ENCODE measurements around the gene HOXC9. TPM values are rescaled to one million over a fixed set of nuclear protein-coding genes. Genes with fewer than 3 reads are reported as not detected.

HOXC9 gene
- total and polyA plus RNA-seq, 2 of the 4 experiments (the other 2 are of a cell fraction) = 0.26 TPM; not detected in 1

- H2BK20ac ChIP-seq (ENCODE audit: low read depth, low read length) = no peak overlapping the region
- intact Hi-C loops (cut with micrococcal nuclease) (no loop called here), dilution Hi-C loops (cut with HindIII; ENCODE audit: low sequenced_read_pairs, unreplicated experiment) (no loop called here), in situ Hi-C loops (cut with MboI; ENCODE audit: low sequenced_read_pairs) (loop anchor here (10.0 kb wide), 2 partner anchors 228 to 382 kb away; no protein-coding TSS in a partner anchor)
- no peak overlapping the region for H2AFZ ChIP-seq (replicated peaks; ENCODE audit: low read length, poor library complexity)
- ATAC-seq (ENCODE audit: low read depth) = no peak
- H2BK15ac ChIP-seq (ENCODE audit: low read depth, low read length) = no peak overlapping the region
- no peak for DNase-seq
- CTCF ChIA-PET = no interaction called here
- H2AK5ac ChIP-seq (ENCODE audit: low read depth, low read length) = no peak overlapping the region
- no peak overlapping the region for H4K8ac ChIP-seq (ENCODE audit: low read depth in 2 of 2, low read length in 2 of 2)
- H3K14ac ChIP-seq (replicated peaks; ENCODE audit: low read depth, low read length) = no peak overlapping the region
- no peaks in the 10 kb centered on the region for H3K36me3 ChIP-seq (ENCODE audit: control insufficient read depth, insufficient read depth, low read length)
- no peaks in the 10 kb centered on the region for H3K79me1 ChIP-seq (ENCODE audit: low read depth in 1 of 2, low read length in 2 of 2)
- no TSS peak for BruUV-seq (replicated peaks)
- H3K27me3 ChIP-seq (ENCODE audit: control insufficient read depth, insufficient read depth, low read length) = peaks cover 98% of the 10 kb centered on the region
- no peak overlapping the region for H3K27ac ChIP-seq (ENCODE audit: insufficient read depth, low read length)
- peaks cover 3% of the 10 kb centered on the region; the same call in 1 of the 2 replicates for H3K4me1 ChIP-seq (ENCODE audit: control insufficient read depth, insufficient read depth, low read length)
- no peak overlapping the region for H3K4me3 ChIP-seq (ENCODE audit: insufficient read depth, low read depth, low read length)
- H2BK5ac ChIP-seq (ENCODE audit: low read depth, low read length, poor library complexity, severe bottlenecking) = no peak overlapping the region
- TF ChIP-seq RFX5 (IDR thresholded peaks at IDR 0.05; ENCODE audit: low read depth, low read length) (no peak), POLR2A (IDR thresholded peaks at IDR 0.05; ENCODE audit: low read depth, low read length) (no peak), CEBPB (IDR thresholded peaks at IDR 0.05; ENCODE audit: low read depth, low read length) (no peak), CHD1 (IDR thresholded peaks at IDR 0.05; ENCODE audit: low read depth, low read length) (no peak), BHLHE40 (IDR thresholded peaks at IDR 0.05; ENCODE audit: low read depth, low read length) (no peak), RCOR1 (IDR thresholded peaks at IDR 0.05; ENCODE audit: insufficient replicate concordance, low read length) (no peak), RAD21 (IDR thresholded peaks at IDR 0.05; ENCODE audit: low read length) (no peak), NFE2L2 (IDR thresholded peaks at IDR 0.05; ENCODE audit: low read depth, low read length) (no peak), MAFK (IDR thresholded peaks at IDR 0.05; ENCODE audit: low read depth, low read length) (no peak), SMC3 (IDR thresholded peaks at IDR 0.05; ENCODE audit: low read depth, low read length) (no peak), MAZ (IDR thresholded peaks at IDR 0.05; ENCODE audit: borderline replicate concordance, low read depth, low read length) (no peak), FOS (IDR thresholded peaks at IDR 0.05; ENCODE audit: low read depth, low read length) (no peak), CTCF (conservative IDR thresholded peaks at IDR 0.05; ENCODE audit: low read depth, low read length) (no peak)
- TF ChIP-seq, protein P1, sequence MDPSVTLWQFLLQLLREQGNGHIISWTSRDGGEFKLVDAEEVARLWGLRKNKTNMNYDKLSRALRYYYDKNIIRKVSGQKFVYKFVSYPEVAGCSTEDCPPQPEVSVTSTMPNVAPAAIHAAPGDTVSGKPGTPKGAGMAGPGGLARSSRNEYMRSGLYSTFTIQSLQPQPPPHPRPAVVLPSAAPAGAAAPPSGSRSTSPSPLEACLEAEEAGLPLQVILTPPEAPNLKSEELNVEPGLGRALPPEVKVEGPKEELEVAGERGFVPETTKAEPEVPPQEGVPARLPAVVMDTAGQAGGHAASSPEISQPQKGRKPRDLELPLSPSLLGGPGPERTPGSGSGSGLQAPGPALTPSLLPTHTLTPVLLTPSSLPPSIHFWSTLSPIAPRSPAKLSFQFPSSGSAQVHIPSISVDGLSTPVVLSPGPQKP (IDR thresholded peaks at IDR 0.05; ENCODE audit: borderline replicate concordance, low read depth, low read length) = no peak
- TF ChIP-seq, protein P2, sequence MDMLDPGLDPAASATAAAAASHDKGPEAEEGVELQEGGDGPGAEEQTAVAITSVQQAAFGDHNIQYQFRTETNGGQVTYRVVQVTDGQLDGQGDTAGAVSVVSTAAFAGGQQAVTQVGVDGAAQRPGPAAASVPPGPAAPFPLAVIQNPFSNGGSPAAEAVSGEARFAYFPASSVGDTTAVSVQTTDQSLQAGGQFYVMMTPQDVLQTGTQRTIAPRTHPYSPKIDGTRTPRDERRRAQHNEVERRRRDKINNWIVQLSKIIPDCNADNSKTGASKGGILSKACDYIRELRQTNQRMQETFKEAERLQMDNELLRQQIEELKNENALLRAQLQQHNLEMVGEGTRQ (IDR thresholded peaks at IDR 0.05; ENCODE audit: low read depth, low read length) = no peak
- 0% methylated on average over 1 of the region's 7 CpGs; no CpG with 5 or more reads in 1 of the 2 experiments for WGBS, 2 experiments (ENCODE audit: extremely low coverage in 2 of 2, insufficient read length in 1 of 2)
- no peak overlapping the region for H4K91ac ChIP-seq (ENCODE audit: insufficient read depth, low read depth, low read length)
- no peak overlapping the region for H4K5ac ChIP-seq (ENCODE audit: low read depth, low read length)
- H4K20me1 ChIP-seq (ENCODE audit: insufficient read depth, low read length) = no peaks in the 10 kb centered on the region; the same call in 1 of the 2 replicates
- no peaks in the 10 kb centered on the region for H3K9me1 ChIP-seq (ENCODE audit: insufficient read depth, low read length)
- H2BK120ac ChIP-seq (ENCODE audit: low read depth, low read length) = no peak overlapping the region
- no peak overlapping the region for H3K18ac ChIP-seq (ENCODE audit: low read depth, low read length)
- H2AK9ac ChIP-seq (replicated peaks; ENCODE audit: low read depth, low read length, poor library complexity) = no peak overlapping the region
- H3K9ac ChIP-seq (ENCODE audit: low read depth, low read length) = no peak overlapping the region
- no peak overlapping the region for H3K56ac ChIP-seq (ENCODE audit: extremely low read depth, insufficient read depth, low read length)
- no peak overlapping the region for H3K4me2 ChIP-seq (ENCODE audit: low read depth, low read length)
- H3K9me3 ChIP-seq (ENCODE audit: control insufficient read depth, insufficient read depth, low read length) = peaks cover 13% of the 10 kb centered on the region
- no peak overlapping the region for H3K23ac ChIP-seq (ENCODE audit: low read depth, low read length)
- H3K4ac ChIP-seq (ENCODE audit: low read depth, low read length) = no peak overlapping the region
- POLR2A ChIA-PET (ENCODE audit: unreplicated experiment) = no interaction called here
Observed at GRCh38 chr12:53992377-53992889, 7.5 kb upstream of the HOXC9 start.
